IPS-11a (cell line): ENCODE results near the gene CCNY.

Experiments
- H3K4me3 ChIP-seq: one replicate; pipeline ENCODE4 v1.5.1; 2013; ENCODE audit warnings: low read depth, low read length, control low read depth

Gene CCNY

DNA sequence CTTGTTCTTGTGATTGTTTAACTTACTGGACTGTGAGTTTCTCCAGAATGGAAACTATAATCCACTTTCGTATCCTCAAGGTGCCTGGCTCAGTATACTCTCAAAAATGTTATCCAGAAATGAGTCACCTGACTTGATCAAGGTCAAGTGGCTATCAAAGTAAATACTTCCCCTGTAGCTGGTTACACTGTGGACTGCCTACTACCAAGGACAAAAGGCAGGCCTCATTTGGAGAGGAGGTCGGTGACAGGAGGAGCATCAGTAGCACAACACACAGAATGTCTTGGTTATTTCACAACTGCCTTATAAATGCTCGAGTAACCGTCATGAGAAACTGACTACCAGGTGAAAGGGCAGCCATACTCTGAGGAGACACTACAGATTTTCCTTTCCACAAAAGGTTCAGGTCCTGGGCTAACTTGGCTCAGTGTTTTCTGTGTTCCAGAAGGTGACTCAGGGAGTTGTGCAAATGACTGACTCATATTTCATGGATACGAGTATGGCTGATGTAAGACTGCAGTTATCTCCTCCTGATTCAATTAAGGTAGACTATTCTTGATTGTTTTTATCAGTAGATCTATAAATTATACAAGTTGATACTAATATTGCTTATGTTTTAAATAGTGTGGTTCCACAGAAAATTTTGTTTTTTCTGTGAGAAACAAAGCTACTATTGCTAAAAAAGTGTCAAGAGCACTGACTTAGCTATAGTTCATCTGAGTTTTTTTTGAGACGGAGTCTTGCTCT lies 4.2 kb upstream of the CCNY start:
- H3K4me3 ChIP-seq = no peak overlapping the region

DNA sequence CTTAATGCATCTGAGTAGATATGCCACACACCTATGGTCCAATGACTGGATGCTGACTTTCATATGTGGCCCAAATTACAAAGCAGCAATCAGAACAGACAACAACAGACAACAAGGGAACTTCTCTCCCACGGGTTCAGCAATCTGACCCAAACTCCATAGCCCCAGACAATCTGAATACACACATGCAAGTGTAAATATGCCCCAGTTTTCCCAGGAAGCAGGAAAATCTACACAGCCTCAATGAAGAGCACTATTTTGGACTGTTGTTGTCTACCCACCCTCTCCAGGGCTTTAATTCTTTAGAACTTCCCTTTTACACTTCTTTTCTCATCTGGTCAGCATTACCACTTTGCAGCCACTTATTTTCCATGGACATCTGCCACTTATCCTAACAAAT lies 2.0 kb upstream of the CCNY start:
- H3K4me3 ChIP-seq = no peak overlapping the region

DNA sequence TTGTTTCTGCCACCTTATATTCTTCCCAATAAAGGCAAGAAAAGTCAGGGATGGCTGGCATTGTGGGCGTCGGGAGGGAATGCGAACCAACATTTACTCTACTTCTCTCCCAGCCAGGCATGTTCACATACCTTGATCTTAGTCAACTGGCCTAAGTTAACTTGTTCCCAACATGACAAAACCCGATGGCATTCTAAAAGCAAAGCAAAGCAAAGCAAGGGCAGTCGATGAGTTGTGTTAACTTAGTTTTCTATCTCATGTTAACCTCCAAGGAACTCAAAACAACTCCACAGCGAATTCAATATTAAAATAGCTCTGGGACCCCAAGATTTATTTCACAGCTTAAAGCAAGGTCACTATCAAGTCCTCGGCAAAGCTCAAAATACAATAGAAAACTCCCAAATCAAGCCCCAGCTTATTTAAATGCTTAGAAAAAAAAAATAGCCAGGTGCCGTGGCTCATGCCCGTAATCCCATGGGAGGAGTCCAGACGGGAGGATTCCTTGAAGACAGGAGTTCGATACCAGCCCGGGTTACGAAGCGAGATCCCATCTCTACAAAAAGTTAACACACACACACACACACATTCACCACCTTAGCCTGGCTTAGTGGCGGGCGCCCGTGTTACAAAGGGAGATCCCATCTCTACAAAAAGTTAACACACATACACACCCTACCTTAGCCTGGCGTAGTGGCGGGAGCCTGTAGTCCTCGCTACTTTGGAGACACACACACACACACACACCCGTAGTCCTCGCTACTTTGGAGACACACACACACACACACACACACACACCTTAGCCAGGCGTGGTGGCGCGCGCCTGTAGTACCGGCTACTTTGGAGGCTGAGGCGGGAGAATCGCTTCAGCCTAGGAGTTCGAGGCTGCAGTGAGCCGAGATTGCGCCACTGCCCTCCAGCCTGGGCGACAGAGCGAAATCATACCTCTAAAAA lies 901 bp upstream of the CCNY start:
- peak overlapping the region; percentile 75 for H3K4me3 ChIP-seq

DNA sequence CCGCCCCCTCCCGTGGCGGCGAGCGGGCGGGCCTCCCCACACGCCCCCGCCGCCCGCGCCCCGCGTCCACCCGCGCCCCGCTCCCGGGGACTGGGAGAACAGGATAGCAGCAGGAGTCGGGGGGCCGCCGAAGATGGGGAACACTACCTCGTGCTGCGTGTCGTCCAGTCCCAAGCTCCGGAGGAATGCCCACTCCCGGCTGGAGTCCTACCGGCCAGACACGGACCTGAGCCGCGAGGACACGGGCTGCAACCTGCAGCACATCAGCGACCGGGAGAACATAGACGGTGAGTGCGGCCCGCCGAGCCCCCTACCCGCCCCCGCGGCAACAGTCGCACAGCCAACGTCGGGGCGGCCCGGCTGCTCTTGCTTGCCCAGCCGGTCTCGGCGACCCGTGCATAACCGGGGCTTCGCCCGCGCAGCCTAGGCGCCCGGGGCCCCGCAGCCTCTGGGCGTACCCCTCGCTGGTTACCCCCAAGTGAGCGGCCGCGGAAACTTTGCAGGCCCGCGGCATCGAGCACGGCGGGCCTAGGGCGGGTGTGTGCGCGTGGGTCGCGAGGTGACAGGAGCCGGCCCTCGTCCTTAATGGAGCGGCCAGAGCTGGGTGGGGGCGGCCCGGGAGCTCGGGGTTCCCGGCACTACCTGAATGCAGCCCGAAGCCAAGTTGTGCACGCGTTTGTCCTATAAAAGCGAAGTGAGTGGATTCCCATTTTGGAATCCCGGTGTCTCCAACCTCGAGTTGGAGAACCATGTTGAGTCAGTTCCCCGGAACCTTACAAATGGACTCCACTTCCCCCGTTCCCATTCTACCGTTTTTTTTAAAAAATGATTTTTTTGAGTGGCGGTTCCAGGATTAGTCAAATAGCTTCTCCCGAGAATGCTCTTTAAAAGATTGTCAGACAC lies 863 bp downstream of the CCNY start:
- peak overlapping the region; percentile 72 for H3K4me3 ChIP-seq

DNA sequence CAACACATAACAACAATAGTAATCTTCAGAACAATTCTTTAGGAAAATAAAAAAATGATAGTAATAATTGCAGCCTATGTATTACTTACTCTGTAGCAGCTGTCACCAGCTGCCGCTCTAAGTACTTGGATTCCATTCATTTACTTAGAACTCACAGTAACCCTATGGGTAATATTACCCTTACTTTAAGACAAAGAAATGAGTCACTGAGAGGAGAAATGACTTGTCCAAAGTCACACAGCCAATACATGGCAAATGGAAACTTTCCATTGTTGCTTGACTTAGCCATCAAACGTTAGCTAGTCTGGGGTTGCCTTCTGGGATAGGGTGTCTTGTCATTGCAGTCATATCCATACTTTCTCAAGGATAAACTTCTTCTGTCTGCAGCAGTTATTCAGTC lies 3.6 kb downstream of the CCNY start:
- H3K4me3 ChIP-seq = no peak overlapping the region

DNA sequence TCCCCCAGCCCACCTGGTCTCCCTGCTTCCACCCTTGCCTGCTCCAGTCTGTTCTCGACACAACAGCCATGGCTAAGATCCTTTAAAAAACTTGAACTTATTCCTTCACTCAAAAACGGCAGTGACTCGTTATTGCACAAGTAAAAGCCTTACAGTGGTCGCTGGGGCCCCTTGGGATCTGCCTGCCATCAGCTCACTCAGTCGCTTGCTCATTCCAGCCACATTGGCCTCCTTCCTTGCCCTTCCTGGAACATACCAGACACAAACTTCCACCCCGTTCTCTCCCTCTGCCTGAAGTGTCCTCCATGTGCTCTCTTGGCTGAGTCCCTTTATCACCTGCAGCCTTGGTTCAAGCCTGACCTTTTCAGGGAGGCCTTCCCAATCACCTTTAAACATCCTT lies 4.7 kb downstream of the CCNY start:
- H3K4me3 ChIP-seq = no peak overlapping the region

DNA sequence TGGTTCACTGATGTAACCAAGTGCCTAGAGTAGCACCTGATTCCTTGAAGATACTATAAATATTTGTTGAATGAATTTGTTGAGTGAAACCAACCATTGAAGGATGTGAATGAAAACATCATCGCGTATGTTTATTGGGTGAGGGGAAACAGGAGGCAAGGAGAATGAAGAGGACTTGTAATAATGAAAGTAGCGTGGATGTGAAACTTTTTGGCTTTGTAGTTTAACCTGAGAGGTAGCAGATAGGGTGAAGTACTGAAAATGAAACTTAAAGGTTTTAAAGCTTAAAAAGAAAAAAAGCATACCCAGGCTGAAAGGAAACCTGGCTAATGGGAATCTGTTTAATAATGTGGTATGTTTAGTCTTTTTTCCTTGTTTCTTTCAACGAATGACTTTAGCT lies 5.2 kb downstream of the CCNY start:
- no peak overlapping the region for H3K4me3 ChIP-seq

DNA sequence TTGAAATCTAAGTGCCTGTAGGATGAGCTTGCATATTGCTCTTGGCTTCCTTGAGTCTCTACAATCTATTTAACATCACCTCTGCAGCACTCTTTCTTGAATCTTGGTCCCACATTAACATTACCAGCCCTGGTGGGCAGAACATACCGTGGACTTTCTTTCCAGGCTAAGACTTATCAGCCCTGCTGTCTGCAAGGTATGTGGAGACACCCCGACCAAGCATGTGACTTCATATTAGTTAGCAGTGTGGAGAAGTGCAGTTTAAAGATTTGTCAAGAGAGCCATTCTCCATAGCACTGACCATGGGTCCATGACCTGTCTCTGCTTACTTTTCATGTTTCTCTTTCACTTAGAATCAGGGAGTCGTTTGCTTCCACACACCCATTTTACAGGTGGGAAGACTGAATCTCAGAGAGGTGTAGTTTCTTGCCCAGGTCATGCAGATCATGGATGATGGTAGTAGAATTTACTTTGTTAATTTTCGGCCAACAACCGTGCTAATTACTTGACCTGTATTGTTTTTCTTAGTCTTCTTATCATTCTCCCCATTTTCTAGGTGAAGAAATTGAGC lies 6.0 kb downstream of the CCNY start:
- no peak overlapping the region for H3K4me3 ChIP-seq

DNA sequence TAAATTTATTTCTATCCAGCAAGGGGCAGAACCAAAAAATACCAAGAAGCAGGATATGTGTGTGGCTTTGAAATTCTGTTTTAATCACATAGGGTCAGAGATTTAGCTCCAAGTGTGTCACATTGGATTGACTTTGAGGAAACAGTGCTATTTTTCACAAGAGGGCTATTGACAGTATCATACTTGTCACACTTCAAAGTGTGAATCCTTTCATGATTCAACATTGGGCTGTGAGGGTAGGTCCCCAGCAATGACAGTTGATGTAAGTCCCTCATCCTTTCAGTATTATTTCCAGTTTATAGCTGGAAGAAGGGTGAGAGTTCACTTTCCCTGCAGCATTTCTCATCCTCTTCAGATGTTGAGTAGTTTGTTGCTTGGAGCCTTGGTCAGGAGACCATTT lies 7.4 kb downstream of the CCNY start:
- H3K4me3 ChIP-seq = no peak overlapping the region

DNA sequence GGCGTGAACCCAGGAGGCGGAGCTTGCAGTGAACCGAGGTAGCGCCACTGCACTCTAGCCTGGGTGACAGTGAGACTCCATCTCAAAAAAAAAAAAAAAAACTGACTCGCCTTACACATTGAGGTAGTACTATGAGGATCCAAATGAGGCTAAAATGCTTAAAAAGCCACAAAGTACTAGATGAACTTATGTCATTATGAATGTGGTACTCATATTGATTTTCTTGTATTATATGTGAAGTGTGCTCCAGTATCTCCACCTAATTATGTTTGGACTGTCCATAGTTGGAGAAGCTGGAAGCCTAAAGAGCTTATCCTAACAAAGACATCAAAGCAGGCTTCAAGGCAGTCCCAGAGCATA lies 9.1 kb downstream of the CCNY start:
- no peak overlapping the region for H3K4me3 ChIP-seq

DNA sequence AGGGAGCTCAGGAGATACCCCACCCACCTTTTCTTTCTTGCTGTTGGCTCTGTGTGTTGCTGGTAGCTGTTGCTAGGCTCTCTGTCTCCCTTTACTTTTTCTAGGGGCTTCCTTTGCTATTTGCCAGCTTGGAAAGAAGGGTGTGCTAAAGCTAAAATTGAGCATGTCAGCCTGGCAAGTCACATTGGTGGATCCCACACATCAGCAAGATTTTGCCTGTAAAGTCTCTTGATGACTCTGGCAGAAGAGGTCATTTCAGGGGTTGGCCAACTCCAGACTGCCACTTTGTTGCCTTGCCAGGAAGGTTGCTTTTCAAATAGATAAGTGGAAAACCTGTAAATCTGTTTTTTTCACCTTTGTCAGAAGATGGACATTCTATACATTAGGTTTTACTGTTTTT lies 9.9 kb downstream of the CCNY start:
- H3K4me3 ChIP-seq = no peak overlapping the region

DNA sequence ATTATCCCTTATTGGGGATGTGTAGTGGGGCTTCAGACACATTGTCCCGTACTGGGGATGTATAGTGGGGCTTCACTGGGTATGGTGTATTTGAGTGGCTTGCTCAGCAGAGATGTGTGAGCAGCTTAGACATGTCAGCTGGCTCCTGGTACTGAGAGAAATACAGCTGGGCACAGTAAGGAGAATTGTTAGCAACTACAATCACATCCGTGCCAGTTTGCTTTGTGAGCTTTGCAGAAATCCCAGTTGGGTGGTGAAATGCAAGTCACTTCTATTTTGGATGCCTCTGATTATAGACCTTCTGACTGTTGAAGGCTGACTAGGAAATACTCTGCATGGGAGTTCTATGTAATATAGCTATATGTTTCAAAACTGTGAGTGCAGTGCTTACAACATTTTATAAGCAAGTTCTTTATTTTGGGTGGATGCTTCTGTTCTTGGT lies 10.8 kb downstream of the CCNY start:
- H3K4me3 ChIP-seq = no peak overlapping the region

DNA sequence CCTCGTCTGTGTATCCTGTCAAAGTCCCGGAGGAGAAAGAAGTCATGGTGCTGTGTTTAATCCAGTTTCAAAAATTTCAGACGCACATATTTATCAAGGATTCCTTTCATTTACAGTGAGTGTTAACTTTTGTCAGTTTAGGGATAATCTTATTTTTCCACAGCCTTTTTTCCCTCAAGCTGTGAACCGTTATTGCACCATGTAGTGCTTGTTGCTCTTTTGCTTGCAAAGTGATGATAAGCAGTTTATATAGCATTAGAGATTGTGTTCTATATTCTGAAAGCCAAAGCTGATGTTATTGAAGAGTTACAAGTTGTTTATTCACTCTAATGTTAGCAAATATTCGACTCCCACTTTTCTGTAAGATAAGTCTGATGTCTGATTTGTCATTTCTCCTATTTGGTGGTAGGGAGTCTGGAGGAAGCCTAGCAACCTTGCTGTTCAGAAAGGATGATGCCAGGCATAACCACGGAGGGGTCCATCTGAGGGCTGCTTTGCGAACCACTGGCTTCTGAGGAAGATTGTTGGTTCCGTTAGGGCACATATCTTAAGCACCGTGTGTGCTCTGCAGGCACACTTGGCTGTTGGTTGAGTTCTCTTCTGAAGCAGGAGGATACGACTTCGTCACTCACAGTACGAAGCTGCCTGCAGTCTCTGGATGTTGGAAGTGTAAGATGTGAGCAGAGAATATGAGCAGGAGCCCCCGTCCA lies 11.7 kb downstream of the CCNY start:
- no peak overlapping the region for H3K4me3 ChIP-seq

DNA sequence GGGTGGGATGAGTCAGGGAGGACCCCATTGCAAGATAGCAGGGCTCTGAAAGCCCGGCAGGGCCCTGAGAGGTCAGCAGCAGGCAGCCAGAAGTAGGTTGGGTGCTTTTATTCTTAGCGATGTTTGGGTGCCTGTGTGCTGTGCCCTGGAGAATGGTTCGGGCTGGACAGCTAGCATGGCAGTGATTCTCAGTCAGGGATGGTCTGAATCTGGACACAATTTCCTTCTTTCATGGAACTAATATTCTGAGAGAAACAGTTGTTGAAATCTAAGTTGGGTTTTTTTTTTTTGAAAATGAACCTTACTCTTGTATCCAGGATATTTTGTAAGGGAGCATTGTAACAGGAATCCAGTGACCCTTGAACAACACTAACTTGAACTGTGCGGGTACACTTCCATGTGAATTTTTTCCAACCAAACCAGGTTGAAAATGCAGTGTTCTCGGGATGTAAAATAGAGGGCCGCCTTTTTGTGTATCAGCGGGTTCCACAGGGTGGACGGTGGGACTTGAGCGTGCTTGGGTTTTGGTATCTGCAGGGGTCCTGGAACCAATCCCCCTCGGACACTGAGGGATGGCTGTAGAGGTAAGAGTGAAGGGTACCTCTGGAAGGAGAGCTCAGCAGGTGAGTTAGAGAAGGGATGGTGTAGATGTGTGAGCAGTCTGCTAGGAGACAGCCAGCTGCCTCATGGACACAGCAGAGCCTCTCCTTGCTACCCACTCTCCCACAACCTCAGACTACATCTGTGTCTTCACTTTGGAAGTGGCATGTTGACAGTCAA lies 12.5 kb downstream of the CCNY start:
- H3K4me3 ChIP-seq = no peak overlapping the region

DNA sequence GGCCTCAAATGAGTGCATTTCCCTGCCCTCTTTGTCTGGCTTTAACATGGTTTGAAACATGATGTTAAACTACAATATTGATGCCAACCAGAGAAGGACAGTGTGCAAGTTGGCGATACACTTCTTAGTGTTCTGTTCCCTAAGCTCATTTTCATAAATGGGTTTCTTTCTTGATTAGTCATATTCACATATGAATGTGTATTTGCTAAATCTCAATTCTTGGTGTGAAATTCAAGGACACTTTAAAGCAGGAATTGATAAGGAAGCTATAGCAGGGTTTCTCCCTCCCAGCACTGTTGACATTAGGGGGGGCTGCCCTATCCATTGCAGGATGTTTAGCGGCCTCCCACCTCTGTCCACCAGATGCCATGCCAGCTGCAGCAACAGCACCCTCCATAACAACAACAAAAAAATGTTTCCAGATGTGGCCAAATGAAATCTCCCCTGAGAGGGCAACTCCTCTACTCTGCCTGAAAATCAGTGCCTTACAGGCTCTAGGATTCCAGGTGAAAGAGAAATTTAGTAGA lies 13.1 kb downstream of the CCNY start:
- H3K4me3 ChIP-seq = no peak overlapping the region

DNA sequence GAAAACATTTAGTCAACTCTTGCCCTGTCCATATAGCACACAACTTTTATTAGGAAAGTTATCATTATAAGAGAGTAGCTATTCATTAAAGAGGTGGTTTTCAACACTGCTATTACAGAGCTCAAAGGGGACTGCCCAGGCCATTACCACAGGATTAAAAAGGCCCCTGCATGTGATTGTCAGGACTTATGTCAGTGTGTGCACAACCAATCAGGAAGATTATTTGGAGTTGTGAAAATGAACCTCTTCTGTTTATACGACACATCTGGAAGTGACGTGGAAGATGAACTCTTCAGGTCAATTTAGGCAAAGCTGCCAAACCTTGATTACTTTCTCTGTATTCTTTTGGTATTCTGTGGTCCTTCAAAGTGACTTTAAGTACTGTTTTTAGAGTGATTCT lies 14.7 kb downstream of the CCNY start:
- H3K4me3 ChIP-seq = no peak overlapping the region

DNA sequence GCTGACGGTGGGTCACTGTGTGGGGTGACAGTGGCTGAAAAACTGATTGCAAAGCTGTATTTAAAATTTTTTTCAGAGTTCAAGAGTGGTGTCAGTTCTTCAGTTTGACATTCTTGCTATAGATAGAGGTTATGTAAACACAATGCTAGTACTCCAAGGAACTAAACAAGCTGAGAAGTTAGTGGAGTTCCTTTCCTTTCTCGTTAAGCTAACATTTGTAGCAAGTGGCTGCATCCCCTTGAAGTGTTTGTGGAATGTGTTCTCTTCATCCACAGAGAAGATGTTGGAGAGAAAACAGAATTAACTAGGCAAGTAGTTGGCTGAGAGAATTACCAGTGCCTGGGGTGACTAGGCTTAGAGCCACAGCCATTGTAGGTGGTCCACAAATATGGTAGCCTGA lies 15.8 kb downstream of the CCNY start:
- no peak overlapping the region for H3K4me3 ChIP-seq

DNA sequence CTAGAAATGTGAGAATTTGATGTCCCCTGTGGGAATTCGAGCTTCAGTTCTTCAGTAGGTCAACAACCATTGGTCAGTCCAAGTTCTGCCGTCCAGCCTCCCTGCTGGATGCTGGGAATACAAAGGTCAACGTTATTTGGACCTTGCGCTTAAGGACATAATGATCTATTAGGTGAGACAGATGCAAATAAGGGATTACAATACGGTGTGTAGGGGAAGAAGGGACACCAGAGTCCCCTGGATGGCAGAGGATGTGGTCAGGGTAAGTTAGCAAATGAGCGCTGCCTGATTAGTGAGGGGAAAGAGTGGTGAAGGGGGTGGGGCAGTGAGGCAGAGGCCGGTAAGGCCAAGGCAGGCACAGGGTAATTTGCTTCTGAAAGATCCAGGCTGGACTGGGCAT lies 16.2 kb downstream of the CCNY start:
- H3K4me3 ChIP-seq = no peak overlapping the region

DNA sequence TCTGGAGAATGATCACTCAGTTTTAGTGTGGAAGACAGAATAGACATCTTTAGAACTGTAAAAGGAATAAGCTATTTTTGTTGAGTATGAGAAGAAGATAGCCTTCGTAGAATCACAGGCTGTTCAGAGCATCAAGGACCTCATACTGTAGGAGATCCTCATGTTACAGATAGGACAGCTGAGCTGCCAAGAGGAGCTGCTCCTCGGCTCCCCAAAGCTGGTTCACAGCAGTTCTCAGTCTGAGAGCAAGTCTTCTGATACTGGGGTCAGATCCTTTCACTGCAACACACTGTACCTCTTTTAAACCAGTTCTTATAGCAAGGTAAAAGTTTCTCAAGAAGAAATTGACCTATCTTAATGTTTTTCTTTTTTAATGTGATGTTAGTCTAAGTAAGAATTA lies 17.1 kb downstream of the CCNY start:
- H3K4me3 ChIP-seq = no peak overlapping the region
